Activated naive CD8-positive, alpha-beta T cell treated with anti-CD3 and anti-CD28 coated beads, Interleukin-2, amount 10 ng/mL, durations not matched to agents 7 days and 5 days (primary cell): ENCODE measurements around the gene SLC39A3. TPM values are rescaled to one million over a fixed set of nuclear protein-coding genes. Genes with fewer than 3 reads are reported as not detected.

ENCODE experiments used
- ATAC-seq: fragments of 150-1000 bp; cut with Tn5 transposase; one replicate; pipeline ENCODE4 v1.10.0; 2021; ENCODE audit warnings: low read depth, moderate library complexity
- POLR2A ChIA-PET: fragments of 350-600 bp; sonication (Branson Sonifier 250); formaldehyde crosslinking; loops from one replicate; lab custom pipeline; 2021; ENCODE audit warnings: antibody characterized with exemption; lab: Charles Lee
- DNase-seq: peaks from one replicate; pipeline ENCODE4 v3.0.0; 2021
- H3K27ac Mint-ChIP-seq: one replicate; pipeline ENCODE4 v1.8.0; 2022; ENCODE audit warnings: mild to moderate bottlenecking, mixed read lengths
- H3K27me3 Mint-ChIP-seq: one replicate; pipeline ENCODE4 v1.8.0; 2022; ENCODE audit warnings: mild to moderate bottlenecking, moderate library complexity, mixed read lengths
- H3K36me3 Mint-ChIP-seq: one replicate; pipeline ENCODE4 v1.8.0; 2021; ENCODE audit warnings: mild to moderate bottlenecking, mixed read lengths
- H3K4me1 Mint-ChIP-seq: one replicate; pipeline ENCODE4 v1.8.0; 2021; ENCODE audit warnings: mixed read lengths
- H3K4me3 Mint-ChIP-seq: one replicate; pipeline ENCODE4 v1.8.0; 2022; ENCODE audit warnings: mild to moderate bottlenecking, moderate library complexity, mixed read lengths
- H3K9me3 Mint-ChIP-seq: one replicate; pipeline ENCODE4 v1.8.0; 2021; ENCODE audit warnings: mixed read lengths
- total RNA-seq, 2 experiments: library from RNA; stranded (reverse); gene quantifications; one replicate each; pipeline ENCODE4 v1.2.3, GENCODE V29; 2021

The SLC39A3 gene, protein sequence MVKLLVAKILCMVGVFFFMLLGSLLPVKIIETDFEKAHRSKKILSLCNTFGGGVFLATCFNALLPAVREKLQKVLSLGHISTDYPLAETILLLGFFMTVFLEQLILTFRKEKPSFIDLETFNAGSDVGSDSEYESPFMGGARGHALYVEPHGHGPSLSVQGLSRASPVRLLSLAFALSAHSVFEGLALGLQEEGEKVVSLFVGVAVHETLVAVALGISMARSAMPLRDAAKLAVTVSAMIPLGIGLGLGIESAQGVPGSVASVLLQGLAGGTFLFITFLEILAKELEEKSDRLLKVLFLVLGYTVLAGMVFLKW
- total RNA-seq: 10 to 100 TPM; 22.4 to 24.2 TPM

DNA sequence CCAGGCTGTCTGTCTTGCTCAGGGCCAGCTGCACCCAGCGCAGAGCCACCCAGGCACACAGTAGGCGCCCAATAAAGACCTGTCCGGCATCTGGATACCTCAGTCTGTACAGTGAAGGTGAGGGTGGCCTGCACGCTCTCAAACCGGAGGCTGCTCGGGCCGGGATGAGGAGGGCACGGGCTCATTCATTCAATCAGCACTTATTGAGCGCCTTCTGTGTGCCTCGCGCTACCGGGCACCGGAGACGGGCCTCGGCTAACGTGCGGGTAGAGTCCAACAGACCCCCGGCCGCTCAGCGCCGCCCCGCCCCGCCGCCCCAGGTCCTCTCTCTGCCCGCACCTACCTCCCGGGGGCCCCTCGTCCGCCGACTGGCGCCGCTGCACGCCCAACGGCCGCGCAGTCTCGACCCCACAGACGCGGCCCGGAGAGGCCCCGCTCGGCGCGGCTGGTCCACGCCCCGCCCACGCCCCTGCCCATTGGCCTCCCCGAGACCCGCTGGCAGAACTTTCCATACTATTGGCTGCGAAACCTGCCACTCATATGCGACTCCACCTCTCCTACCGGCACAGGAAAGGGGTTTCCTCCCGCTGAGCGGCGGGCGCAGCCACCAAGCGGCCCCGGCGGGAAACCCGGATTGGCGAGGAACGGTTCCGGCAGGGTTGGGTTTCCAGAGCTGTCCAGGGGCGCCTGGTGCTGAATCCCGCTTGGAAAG, at the start of gene SLC39A3:
Gene SLC39A3, minus strand, starts transcription at position 416 of the 712 bp plus-strand sequence. CDS start 2,760 bp downstream, outside the sequence.
- H3K36me3 Mint-ChIP-seq: peaks cover 23% of the 10 kb centered on the region
- H3K27ac Mint-ChIP-seq: peak within 1 kb of the TSS; percentile 58
- peaks cover 14% of the 10 kb centered on the region for H3K27me3 Mint-ChIP-seq
- POLR2A ChIA-PET: interaction anchor here (0.6 to 2.1 kb wide), 5 partner anchors 14 to 211 kb away, joined by 3 to 8 read pairs (median 5); partner anchors contain the start of genes GNG7, SGTA and THOP1
- DNase-seq (peak; percentile 95), ATAC-seq (peak; percentile 99)
- peak within 1 kb of the TSS; percentile 84 for H3K4me3 Mint-ChIP-seq
- no peaks in the 10 kb centered on the region for H3K9me3 Mint-ChIP-seq
- peaks cover 14% of the 10 kb centered on the region for H3K4me1 Mint-ChIP-seq

DNA sequence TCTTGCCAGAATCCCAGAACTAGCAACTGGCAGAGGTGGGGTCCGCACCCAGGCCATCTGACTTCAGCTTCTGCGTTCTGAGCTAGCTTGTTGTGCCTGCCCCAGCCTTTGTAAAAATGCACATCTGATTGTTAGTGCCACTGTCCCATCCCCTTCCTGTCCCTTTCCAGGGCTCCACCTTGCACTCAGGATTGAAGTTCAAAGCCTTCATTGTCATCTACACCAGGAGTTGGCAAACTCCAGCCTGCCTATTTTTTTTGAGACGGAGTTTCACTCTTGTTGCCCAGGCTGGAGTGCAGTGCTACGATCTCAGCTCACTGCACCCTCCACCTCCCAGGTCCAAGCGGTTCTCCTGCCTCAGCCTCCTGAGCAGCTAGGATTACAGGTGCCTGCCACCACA, 48.4 kb upstream of the SLC39A3 start:
- Mint-ChIP-seq H3K36me3 (peaks cover 8% of the 10 kb centered on the region), H3K4me1 (peaks cover 12% of the 10 kb centered on the region), H3K27ac (peak overlapping the region; percentile 45), H3K9me3 (no peaks in the 10 kb centered on the region), H3K4me3 (peak overlapping the region; percentile 28), H3K27me3 (no peaks in the 10 kb centered on the region)
- DNase-seq: no peak
- POLR2A ChIA-PET: no interaction called here
- ATAC-seq: no peak

DNA sequence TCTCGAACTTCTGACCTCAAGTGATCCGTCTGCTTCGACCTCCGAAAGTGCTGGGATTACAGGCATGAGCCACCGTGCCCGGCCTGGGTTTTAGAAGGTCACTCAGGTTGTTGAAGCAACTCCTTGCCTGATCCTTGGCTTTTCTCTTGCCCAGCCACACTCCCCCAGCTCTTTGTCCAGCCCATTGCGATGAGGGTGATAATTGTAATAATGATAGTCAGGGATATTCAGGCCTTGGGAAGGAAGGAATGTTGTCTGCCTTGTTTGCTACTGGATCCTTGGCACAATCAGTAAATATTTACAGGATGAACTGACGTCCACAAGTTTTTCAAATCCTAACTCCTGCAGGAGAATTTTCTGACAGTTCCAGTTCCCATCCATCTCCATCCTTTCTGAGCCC, 47.3 kb upstream of the SLC39A3 start:
- H3K4me3 Mint-ChIP-seq: peak overlapping the region; percentile 40
- peaks cover 17% of the 10 kb centered on the region for H3K4me1 Mint-ChIP-seq
- no peaks in the 10 kb centered on the region for H3K9me3 Mint-ChIP-seq
- POLR2A ChIA-PET: no interaction called here
- peaks cover 2% of the 10 kb centered on the region for H3K36me3 Mint-ChIP-seq
- H3K27me3 Mint-ChIP-seq: no peaks in the 10 kb centered on the region
- ATAC-seq (no peak), DNase-seq (no peak)
- peak overlapping the region; percentile 51 for H3K27ac Mint-ChIP-seq

DNA sequence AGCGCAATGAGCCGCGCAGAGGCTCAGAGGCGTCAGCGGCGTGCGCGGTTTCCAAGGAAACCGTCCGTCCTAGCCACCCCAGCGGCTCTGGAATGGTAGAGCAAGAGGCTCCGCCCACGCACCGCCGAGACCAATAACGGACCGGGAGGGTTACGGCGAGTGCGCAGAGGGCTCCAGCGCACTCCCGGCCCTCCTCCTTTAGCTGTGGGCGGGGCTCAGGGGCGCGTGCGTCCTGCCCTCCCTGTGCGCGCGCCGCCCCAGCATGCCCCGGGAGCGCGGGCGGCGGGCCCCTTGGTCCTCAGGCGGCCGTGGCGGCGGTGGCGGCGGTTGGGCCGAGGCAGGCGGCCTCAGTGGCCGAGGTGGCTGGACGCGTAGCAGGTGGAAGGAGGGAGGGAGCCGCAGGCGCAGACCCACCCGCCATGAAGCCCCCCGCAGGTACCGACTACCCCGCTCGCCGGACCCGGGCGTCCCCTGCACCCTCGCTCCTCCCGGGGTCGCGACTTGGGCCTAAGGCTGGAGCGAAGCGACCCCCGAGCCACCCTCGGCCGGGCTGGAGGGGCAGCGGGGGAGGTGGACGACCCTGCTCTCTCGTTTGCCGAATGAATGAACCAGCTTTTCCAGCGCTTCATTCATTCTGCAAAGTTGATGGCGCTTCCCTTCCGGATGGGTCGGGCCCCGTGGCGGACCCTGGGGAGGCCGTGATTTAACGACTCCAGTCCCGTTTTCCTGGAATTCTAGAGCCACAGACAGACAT, 45.6 kb upstream of the SLC39A3 start, which contains the start of gene THOP1:
Gene THOP1, plus strand, starts transcription at position 260 of the 754 bp plus-strand sequence. Its CDS starts 160 bp downstream, at position 420.
- Mint-ChIP-seq H3K27ac (peak within 1 kb of the TSS; percentile 61), H3K36me3 (no peaks in the 10 kb centered on the region), H3K4me1 (peaks cover 29% of the 10 kb centered on the region), H3K9me3 (no peaks in the 10 kb centered on the region), H3K4me3 (peak within 1 kb of the TSS; percentile 89), H3K27me3 (no peaks in the 10 kb centered on the region)
- DNase-seq (peak; percentile 97), ATAC-seq (peak; percentile 90)
- POLR2A ChIA-PET: interaction anchor here (1.0 to 1.4 kb wide), 6 partner anchors 10 to 358 kb away, joined by 3 to 8 read pairs (median 3); partner anchors contain the start of genes SLC39A3, TIMM13 and ZNF555

DNA sequence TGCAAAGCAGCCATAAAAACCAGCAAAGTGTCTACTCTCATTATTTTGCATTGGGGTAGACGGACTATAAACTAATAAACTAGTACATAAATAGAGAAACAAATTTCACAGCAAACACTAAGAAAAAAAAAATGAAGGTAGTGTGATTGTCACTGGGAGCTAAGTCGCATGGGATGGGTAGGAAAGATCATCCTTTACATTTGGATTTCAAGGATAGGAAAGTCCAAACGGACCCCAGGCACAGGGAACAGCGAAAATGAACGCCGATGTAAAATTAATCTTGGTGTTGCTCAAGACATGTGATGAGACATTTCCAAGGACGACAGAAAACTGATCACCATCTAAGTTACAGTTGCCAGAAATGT, 43.9 kb upstream of the SLC39A3 start:
- H3K4me1 Mint-ChIP-seq: peaks cover 33% of the 10 kb centered on the region
- ATAC-seq: no peak
- H3K36me3 Mint-ChIP-seq: no peaks in the 10 kb centered on the region
- no peaks in the 10 kb centered on the region for H3K27me3 Mint-ChIP-seq
- H3K9me3 Mint-ChIP-seq: no peaks in the 10 kb centered on the region
- POLR2A ChIA-PET: interaction anchor here (1.1 to 1.3 kb wide), 2 partner anchors 44 to 308 kb away, joined by 4 to 5 read pairs; partner anchors contain the start of genes GADD45B and SLC39A3
- peak overlapping the region; percentile 89 for H3K4me3 Mint-ChIP-seq
- H3K27ac Mint-ChIP-seq: peak overlapping the region; percentile 90
- DNase-seq: no peak

DNA sequence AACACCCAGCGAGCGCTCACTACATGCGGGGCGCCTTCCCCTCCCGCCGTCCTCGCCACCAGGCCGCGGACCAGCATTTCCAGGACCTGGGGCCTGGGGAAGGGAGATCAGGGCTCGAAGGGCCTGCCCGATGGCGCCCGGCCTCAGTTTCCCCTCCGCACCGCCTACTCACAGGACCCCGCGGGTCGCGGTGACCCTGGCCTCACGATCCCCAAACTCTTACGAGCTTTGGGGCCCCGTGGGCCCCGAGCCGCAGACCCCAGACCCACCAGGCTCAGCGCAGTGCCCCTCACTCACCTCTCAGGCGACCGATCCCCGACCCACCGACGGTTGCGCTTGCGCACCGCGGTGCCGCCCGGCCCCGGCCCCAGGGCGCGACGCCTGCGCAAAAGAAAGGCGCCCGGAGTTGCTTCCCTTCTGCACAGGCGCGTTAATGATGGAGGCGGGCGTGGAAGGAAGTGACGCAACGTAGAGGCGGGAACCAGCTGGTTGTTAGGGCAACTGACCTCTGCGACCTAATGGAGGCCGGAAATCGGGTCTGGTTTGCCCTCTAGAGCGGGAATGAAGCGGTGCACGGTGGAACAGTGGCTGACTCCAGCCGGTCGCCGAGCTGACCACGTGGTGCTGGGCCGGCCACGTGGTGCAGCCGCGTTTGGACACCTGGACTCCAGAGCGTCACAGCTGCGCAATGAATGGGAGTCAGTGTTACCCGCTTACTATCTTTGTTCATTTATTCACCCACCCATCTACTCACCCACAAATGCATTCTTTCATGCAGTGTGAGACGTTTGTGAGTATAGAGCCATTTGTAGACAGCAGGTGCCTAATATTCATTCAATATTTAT, 43.3 kb upstream of the SLC39A3 start, which contains the start of gene SGTA:
Gene SGTA, minus strand, starts transcription at position 338 of the 845 bp plus-strand sequence. CDS start 14,205 bp downstream, outside the sequence.
- POLR2A ChIA-PET: interaction anchor here (1.1 to 1.3 kb wide), 2 partner anchors 44 to 307 kb away, joined by 4 to 5 read pairs; partner anchors contain the start of genes GADD45B and SLC39A3
- peaks cover 32% of the 10 kb centered on the region for H3K4me1 Mint-ChIP-seq
- ATAC-seq (peak; percentile 69), DNase-seq (peak; percentile 93)
- H3K27ac Mint-ChIP-seq: peak within 1 kb of the TSS; percentile 90
- peak within 1 kb of the TSS; percentile 89 for H3K4me3 Mint-ChIP-seq
- H3K27me3 Mint-ChIP-seq: no peaks in the 10 kb centered on the region
- no peaks in the 10 kb centered on the region for H3K36me3 Mint-ChIP-seq
- no peaks in the 10 kb centered on the region for H3K9me3 Mint-ChIP-seq

DNA sequence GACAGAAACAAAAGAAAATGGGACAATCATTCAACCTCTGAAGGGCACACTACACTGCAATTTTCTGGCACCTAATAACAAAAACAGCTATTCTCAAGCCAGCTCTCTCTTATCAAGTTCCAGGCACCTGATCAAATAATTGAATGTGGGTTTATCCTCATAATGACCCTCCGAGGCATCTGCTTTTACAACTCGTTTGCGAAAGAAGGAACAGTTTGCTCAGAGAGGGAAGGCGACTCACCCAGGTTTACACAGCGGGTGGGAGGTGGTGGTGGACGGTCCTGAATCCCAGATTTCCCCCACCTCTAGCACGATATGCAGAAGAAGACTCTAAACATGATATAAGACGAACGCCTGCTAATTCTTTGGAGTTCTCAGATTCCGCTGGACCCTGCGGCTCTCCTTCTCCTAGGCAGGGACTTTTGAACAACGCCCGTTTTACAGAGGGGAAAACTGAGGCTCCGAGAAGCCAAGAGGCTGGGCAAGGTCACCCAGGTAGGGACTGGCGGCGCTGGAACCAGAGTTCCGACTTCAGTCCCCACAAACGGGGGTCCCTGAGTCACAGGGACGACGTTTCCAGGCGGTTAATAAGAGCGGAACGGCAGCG, 42.6 kb upstream of the SLC39A3 start:
- Mint-ChIP-seq H3K27ac (peak overlapping the region; percentile 90), H3K4me1 (peaks cover 30% of the 10 kb centered on the region), H3K4me3 (peak overlapping the region; percentile 89), H3K36me3 (no peaks in the 10 kb centered on the region), H3K9me3 (no peaks in the 10 kb centered on the region), H3K27me3 (no peaks in the 10 kb centered on the region)
- ATAC-seq (no peak), DNase-seq (no peak)
- POLR2A ChIA-PET: interaction anchor here (1.1 to 1.3 kb wide), 2 partner anchors 43 to 306 kb away, joined by 4 to 5 read pairs; partner anchors contain the start of genes GADD45B and SLC39A3

DNA sequence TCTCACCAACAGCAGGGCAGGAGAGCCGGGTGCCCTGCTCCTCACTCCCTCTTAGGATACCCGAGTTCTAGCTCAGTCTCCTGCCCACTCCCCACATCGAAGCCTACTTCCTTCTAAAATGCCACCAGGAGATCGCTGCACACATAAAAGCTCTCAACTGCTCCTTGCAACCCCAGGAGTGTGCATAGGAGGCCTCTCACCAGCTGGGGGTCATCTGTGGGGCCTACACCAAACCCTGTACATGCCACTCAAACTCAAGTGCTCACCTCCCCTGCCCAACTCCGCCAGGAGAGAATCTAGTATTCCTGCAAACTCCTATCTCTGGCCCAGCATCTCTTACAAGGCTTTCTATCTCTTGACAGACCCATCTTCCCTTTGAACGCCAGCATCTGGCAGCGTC, 40.5 kb upstream of the SLC39A3 start:
- POLR2A ChIA-PET: no interaction called here
- Mint-ChIP-seq H3K4me3 (no peak overlapping the region), H3K36me3 (peaks cover under 1% of the 10 kb centered on the region), H3K27me3 (no peaks in the 10 kb centered on the region), H3K9me3 (no peaks in the 10 kb centered on the region), H3K27ac (no peak overlapping the region), H3K4me1 (peaks cover 40% of the 10 kb centered on the region)
- ATAC-seq (no peak), DNase-seq (no peak)

DNA sequence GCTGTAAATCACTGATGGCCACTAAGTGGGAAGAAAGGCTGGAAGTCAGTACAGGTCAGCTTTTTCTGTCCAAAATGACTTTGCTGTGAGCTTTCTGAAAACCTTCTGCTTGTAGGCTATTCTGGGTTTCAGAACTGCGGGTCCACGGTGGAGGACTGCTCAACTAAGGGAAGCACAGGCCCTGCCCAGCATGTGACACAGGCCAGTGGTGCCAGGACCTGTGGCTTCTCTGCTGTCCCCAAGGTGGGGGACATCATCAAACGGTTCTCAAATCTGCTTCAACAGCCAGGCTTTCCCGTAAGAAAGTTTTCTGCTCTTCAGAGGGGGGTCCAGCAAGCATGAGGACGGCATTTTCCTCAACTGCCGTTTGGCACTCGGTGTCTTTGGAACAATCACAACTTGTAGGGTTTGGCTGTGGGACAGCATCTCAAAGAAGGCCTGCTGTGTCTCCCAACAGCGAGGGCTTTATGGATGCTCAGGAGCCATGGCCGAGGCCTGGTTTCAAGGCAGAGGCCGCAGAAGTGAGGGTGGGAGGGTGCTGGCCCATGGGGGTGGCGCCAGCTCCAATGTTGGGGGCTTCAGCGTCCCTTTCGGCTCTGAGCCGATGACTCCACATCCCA, 39.4 kb upstream of the SLC39A3 start:
- H3K4me3 Mint-ChIP-seq: no peak overlapping the region
- POLR2A ChIA-PET: no interaction called here
- no peaks in the 10 kb centered on the region for H3K27me3 Mint-ChIP-seq
- DNase-seq (no peak), ATAC-seq (no peak)
- no peak overlapping the region for H3K27ac Mint-ChIP-seq
- H3K36me3 Mint-ChIP-seq: peaks cover 2% of the 10 kb centered on the region
- H3K9me3 Mint-ChIP-seq: no peaks in the 10 kb centered on the region
- H3K4me1 Mint-ChIP-seq: peaks cover 42% of the 10 kb centered on the region

DNA sequence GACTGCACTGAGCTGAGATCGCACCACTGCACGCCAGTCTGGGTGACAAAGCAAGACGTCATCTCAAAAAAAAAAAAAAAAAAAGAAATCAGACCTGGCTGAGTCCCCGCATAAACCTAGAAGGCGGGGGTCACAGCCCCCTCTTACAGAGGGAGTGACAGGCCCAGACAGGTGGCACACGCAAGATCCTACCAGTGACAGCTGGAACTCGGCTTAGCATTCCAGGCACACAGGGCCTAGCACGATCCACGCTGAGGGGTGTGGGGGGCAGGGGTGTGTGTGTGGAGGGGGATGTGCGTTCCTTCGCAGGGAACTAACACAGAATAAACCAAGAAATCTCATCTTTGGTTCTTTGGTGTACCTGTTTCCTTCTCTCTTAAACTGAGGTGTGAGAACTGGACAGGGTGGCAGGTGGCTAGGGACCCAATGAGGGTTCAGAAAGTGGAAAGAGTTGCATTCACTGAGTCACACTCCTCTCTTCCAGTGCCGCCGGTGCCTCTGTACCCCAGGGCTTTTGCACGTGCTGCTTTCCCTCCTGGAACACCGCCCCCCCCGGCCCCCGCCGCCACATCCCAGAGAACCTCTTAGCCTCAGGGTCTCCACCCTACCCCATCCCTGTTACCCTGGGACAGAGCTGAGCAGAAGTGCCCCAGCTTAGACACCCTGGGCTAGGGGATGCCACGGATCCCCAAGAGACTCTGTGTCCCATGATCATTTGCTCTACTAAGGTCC, 38.3 kb upstream of the SLC39A3 start:
- DNase-seq: no peak
- POLR2A ChIA-PET: interaction anchor here (0.6 kb wide), 2 partner anchors 53 to 498 kb away, joined by 3 to 5 read pairs; no protein-coding TSS in a partner anchor
- no peak for ATAC-seq
- H3K4me1 Mint-ChIP-seq: peaks cover 36% of the 10 kb centered on the region
- H3K9me3 Mint-ChIP-seq: no peaks in the 10 kb centered on the region
- H3K4me3 Mint-ChIP-seq: no peak overlapping the region
- H3K27me3 Mint-ChIP-seq: no peaks in the 10 kb centered on the region
- H3K27ac Mint-ChIP-seq: no peak overlapping the region
- H3K36me3 Mint-ChIP-seq: peaks cover 2% of the 10 kb centered on the region
